Activated T-cell treated with anti-CD3 and anti-CD28 coated beads, Interleukin-2, amount 50 U/mL, for 72 hours (primary cell): ENCODE data around the gene ADGRL1. TPM values are rescaled to one million over a fixed set of nuclear protein-coding genes. Genes with fewer than 3 reads are reported as not detected.
"Not testable (repeated sequence)": the region's sequence is repeated elsewhere in the genome, so short reads cannot be mapped to it uniquely, and the experiment has no call there.

Experiments used
- ATAC-seq, 2 donors: fragments of 150-1000 bp; cut with Tn5 transposase; replicated peaks in 1 of 2; 2 replicates each; pipeline ENCODE4 v1.10.0; 2021; ENCODE audit warnings: moderate library complexity in 2 of 2, mild to moderate bottlenecking in 1 of 2
- DNase-seq, 2 donors: peaks; one replicate each; pipeline ENCODE4 v3.0.0; 2021 to 2022; ENCODE audit warnings: mixed read lengths in 1 of 2
- H3K27ac Mint-ChIP-seq: one replicate; pipeline ENCODE4 v1.8.0; 2022; ENCODE audit warnings: mild to moderate bottlenecking, moderate library complexity, mixed read lengths
- H3K27me3 Mint-ChIP-seq: one replicate; pipeline ENCODE4 v1.8.0; 2022; ENCODE audit warnings: low read depth, mixed read lengths
- H3K36me3 Mint-ChIP-seq, 2 donors: one replicate each; pipeline ENCODE4 v1.8.0; 2022; ENCODE audit warnings: mixed read lengths in 2 of 2, mild to moderate bottlenecking in 1 of 2; ENCODE audit not compliant: insufficient read depth in 2 of 2
- H3K4me1 Mint-ChIP-seq: one replicate; pipeline ENCODE4 v1.8.0; 2022; ENCODE audit warnings: low read depth, mixed read lengths
- H3K4me3 Mint-ChIP-seq, 2 donors: one replicate each; pipeline ENCODE4 v1.8.0; 2022; ENCODE audit warnings: mild to moderate bottlenecking in 2 of 2, mixed read lengths in 2 of 2, moderate library complexity in 2 of 2
- H3K9me3 Mint-ChIP-seq, 2 donors: one replicate each; pipeline ENCODE4 v1.8.0; 2022; ENCODE audit warnings: mixed read lengths in 2 of 2
- total RNA-seq, 2 donors: library from RNA; stranded (reverse); gene quantifications; one replicate each; pipeline ENCODE4 v1.2.3, GENCODE V29; 2022

The ADGRL1 gene
- total RNA-seq, 2 donors from 2014 or later, result 15.0 to 21.2 TPM

DNA sequence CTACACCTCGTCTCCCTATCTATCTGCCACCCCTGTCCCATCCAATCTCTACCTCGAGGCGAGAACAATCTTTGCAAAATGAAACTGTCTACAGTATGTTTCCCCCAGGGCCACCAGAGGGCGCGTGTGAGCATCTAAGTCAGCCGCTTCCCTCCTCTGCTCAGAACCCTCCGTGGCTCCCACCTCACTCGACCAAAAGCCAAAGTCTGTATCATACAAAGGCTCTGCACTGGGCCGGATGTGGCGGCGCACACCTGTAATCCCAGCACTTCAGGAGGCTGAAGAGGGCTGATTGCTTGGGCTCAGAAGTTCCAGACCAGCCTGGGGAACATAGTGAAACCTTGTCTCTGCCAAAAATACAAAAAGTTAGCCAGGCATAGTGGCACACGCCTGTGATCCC is 9.9 kb downstream of the ADGRL1 start:
- DNase-seq, result peak; percentile 81 to 82
- peak overlapping the region; percentile 3 for H3K27ac Mint-ChIP-seq
- H3K4me3 Mint-ChIP-seq, result peak overlapping the region; percentile 67
- not testable (repeated sequence) for H3K9me3 Mint-ChIP-seq, H3K27me3 Mint-ChIP-seq, H3K36me3 Mint-ChIP-seq
- H3K4me1 Mint-ChIP-seq, result peaks cover 26% of the 10 kb centered on the region
- ATAC-seq, result peak; percentile 70 to 81

DNA sequence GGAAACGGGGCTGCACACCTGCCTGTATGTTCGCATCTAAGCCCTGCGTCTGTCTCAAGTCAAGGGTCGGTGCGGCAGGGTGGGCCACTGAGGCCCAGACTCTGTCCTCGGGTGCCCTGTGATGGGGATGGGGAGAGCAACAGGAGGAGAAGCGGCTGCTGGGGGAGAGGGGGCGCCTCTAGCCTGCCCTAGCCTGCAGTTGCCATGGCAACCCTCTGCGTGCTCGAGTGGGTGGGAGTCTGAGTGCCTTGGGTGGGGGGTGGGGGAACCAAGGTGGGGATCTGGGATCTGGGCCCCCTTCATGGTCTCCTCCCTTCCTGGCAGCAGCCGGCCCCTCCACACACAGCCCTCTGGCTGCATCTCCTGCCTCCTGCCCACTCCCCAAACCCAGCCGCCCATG is 10.8 kb downstream of the ADGRL1 start:
- not testable (repeated sequence) for H3K36me3 Mint-ChIP-seq, H3K4me3 Mint-ChIP-seq, H3K27ac Mint-ChIP-seq, ATAC-seq, H3K9me3 Mint-ChIP-seq, DNase-seq, H3K27me3 Mint-ChIP-seq
- peaks cover 33% of the 10 kb centered on the region for H3K4me1 Mint-ChIP-seq

DNA sequence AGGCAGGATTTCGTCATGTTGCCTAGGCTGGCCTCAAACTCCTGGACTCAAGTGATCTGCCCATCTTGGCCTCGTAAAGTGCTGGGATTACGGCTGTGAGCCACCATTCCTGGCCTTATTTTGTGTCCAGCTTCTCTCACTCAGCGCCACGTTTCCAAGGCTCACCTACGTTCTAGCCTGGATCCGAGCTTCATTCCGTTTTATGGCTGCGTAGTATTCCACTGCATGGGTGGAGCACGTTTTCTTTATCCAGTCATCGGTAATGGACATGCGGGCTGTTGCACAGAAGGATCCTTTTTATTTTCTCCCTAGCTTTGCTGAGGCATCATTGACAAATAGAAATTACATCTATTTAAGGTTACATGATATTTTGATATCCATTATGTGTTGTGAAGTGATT is 16.6 kb downstream of the ADGRL1 start:
- no peak for ATAC-seq
- peaks cover 13% of the 10 kb centered on the region for H3K4me1 Mint-ChIP-seq
- no peak for DNase-seq
- H3K36me3 Mint-ChIP-seq, result no peaks in the 10 kb centered on the region
- no peaks in the 10 kb centered on the region for H3K27me3 Mint-ChIP-seq
- no peaks in the 10 kb centered on the region for H3K9me3 Mint-ChIP-seq
- no peak overlapping the region for H3K27ac Mint-ChIP-seq
- H3K4me3 Mint-ChIP-seq, result no peak overlapping the region

DNA sequence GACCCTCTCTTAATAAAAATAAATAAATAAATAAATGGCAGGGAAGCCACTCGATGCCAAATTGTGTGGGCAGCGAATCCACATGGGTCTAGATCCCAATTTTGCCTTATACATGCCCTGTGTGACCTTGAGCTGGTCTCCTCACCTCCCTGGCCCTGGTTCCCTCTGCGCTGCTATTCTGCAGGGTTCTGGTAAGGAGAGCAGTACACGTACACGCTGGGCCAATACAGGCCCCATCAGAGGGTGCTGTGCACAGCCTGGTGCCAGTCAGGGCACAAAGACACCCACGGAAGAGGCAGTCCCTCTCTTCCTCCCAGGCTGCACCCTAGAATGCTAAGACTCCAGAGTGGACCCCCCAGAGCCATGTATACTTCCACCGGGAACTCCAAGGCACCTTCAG is 17.9 kb downstream of the ADGRL1 start:
- H3K9me3 Mint-ChIP-seq, H3K27ac Mint-ChIP-seq, H3K4me3 Mint-ChIP-seq, H3K27me3 Mint-ChIP-seq, H3K36me3 Mint-ChIP-seq, ATAC-seq, DNase-seq: not testable (repeated sequence)
- H3K4me1 Mint-ChIP-seq, result peaks cover 13% of the 10 kb centered on the region

DNA sequence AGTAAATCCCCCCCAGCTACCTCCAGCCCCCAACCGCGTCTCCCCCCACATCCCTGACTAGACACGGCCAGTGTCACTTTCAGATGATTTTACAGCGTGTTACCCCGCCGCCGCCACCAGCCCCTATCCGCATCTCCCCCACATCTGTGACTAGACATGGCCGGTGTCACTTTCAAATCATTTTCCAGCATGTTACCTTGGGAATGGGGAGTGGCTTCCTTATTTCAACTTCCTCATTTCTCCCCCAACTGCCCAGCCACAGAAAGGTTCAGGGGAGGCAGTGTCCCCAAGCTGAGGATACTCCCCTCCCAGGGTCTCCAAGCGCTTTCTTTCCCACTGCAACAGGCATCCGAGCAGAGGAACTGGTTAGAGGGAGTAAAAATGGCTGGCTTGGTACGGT is 18.4 kb downstream of the ADGRL1 start:
- H3K4me3 Mint-ChIP-seq, result no peak overlapping the region
- no peaks in the 10 kb centered on the region for H3K36me3 Mint-ChIP-seq
- H3K9me3 Mint-ChIP-seq, result no peaks in the 10 kb centered on the region
- ATAC-seq, result no peak
- no peak overlapping the region for H3K27ac Mint-ChIP-seq
- no peak for DNase-seq
- H3K4me1 Mint-ChIP-seq, result peaks cover 13% of the 10 kb centered on the region
- H3K27me3 Mint-ChIP-seq, result no peaks in the 10 kb centered on the region

DNA sequence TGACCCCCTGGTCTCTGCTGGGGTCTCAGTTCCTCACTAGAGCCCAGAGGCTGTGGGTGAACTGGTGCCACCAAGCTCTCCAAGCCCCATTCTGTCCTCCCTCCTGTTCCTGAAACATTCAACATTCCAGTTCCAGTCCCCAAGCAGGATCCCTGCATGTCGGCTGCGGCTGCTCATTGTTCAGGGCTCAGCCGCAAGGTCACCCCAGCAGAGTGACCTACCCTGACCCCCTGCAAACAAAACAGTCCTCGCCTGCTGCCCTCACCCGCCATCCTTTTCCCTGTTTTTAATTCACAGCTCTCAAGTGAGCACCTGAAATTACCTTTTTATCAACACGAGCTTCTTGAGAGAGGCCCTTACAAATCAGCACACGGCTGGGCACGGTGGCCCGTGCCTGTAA is 19.3 kb downstream of the ADGRL1 start:
- not testable (repeated sequence) for ATAC-seq, H3K27ac Mint-ChIP-seq, DNase-seq, H3K4me3 Mint-ChIP-seq, H3K27me3 Mint-ChIP-seq, H3K9me3 Mint-ChIP-seq, H3K36me3 Mint-ChIP-seq
- peaks cover 13% of the 10 kb centered on the region for H3K4me1 Mint-ChIP-seq

DNA sequence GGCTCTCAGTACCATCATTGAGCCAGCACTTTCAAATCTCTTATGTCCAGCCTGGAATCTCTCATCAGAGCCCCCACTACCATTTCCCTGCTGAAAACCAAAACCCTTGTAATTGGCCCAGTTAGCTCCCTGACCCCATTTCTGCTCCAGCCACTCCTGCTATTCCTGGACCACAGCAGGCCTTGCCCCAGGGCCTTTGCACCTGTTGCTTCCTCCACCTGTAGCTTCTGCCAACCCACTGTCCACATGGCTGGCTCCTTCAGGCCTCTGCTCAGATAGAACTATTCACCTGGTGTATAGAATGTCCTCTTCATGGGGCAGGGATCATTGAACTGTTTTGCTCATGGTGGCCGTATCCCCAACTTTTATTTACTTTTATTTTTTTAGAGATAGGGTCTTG is 20.3 kb downstream of the ADGRL1 start:
- H3K36me3 Mint-ChIP-seq, H3K27ac Mint-ChIP-seq, H3K4me1 Mint-ChIP-seq, H3K4me3 Mint-ChIP-seq, ATAC-seq, DNase-seq, H3K9me3 Mint-ChIP-seq, H3K27me3 Mint-ChIP-seq: not testable (repeated sequence)

DNA sequence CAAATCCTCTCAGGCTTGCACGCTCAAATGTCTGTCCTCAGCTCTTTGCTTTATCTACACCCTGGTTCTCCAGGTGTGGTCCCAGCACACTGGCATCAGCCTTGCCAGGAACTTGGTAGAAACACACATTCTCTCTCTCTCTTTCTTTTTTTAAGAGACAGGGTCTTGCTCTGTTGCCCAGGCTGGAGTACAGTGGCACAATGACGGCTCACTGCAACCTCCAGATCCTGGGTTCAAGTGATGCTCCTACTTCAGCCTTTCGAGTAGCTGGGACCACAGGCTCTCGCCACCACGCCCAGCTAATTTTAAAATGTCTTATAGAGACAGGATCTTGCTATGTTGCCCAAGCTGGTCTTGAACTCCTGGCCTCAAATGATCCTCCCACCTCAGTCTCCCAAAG is 20.8 kb downstream of the ADGRL1 start:
- DNase-seq (no peak), ATAC-seq (no peak)
- Mint-ChIP-seq H3K4me3 (no peak overlapping the region), H3K9me3 (no peaks in the 10 kb centered on the region), H3K27ac (no peak overlapping the region), H3K4me1 (no peaks in the 10 kb centered on the region), H3K27me3 (no peaks in the 10 kb centered on the region), H3K36me3 (no peaks in the 10 kb centered on the region)

DNA sequence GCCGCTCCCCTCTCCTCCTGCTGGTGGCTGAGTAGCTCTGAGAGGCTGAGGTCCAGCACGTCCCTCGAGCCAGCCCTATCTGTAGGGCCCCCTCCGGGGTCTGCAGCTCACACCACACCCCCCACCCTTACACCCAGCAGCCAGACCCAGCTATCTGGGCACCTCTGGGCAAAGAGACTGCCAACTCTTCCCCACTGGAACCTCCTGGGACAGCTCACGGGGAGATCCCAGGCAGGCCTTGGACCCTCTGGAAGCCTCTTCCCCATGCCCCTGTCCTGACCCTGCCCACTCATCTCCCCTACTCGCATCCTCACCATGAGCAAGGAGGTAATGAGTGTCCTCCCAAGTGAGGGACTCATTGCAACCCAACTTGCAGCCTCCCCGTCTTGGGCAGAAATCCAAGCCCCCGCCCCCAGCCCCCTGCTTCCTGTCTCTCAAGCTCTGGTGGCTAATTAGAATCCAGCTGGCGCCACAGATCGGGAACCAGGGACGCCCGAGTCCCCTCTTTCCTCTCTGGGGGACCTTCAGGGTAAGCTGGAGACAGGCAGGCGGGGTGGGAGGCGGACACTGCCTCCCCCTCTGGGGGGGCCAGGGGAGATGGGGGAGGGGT is 22.1 kb downstream of the ADGRL1 start:
- Mint-ChIP-seq H3K27me3 (no peaks in the 10 kb centered on the region), H3K36me3 (no peaks in the 10 kb centered on the region), H3K27ac (no peak overlapping the region), H3K4me3 (no peak overlapping the region), H3K9me3 (no peaks in the 10 kb centered on the region), H3K4me1 (no peaks in the 10 kb centered on the region)
- ATAC-seq, result no peak
- no peak for DNase-seq

DNA sequence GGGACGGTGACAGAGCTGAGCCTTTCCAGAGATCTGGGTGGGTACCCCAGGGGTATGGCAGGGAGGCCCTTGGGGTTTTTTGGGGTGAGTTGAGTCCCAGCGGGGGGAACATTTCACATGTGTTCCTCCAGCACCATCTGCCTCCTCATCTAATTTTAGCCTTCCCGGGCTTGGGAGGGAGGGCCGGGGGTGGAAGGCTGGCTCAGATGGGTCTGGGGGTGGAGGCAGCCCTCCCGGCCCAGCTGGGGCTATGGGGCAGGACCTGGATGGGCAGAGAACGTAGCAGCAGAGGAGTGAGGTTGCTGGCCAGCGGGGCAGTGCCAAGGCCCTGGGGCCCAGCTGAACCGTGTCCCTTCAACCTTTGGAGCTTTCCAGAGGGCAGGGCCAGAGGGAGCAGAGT is 23.5 kb downstream of the ADGRL1 start:
- no peaks in the 10 kb centered on the region for H3K4me1 Mint-ChIP-seq
- DNase-seq (no peak), ATAC-seq (no peak)
- H3K4me3 Mint-ChIP-seq, result no peak overlapping the region
- H3K27me3 Mint-ChIP-seq, result no peaks in the 10 kb centered on the region
- no peak overlapping the region for H3K27ac Mint-ChIP-seq
- no peaks in the 10 kb centered on the region for H3K36me3 Mint-ChIP-seq
- no peaks in the 10 kb centered on the region for H3K9me3 Mint-ChIP-seq

DNA sequence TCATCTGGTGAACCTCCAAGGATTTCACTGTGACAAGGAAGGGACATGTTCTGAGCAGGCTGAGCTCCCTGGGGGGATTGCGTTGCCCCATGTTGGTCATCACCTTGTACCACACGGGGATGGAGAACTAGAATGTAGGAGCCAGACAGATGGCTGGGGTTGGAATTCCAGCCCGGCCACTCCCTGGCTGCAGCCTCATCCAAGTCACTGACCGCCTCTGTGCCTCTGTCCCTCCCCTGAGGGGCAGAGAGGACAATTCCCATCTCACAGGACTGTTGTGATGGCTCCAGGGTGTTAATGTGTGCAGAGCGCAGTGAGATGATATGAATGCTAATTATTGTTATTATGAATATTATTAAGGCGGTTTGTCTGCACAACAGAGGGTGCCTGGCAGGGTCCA is 24.1 kb downstream of the ADGRL1 start:
- peaks cover 0 to 2% of the 10 kb centered on the region in 2 donors for H3K36me3 Mint-ChIP-seq
- ATAC-seq (no peak), DNase-seq (no peak)
- H3K9me3 Mint-ChIP-seq, result no peaks in the 10 kb centered on the region
- H3K4me3 Mint-ChIP-seq, result no peak overlapping the region
- H3K27ac Mint-ChIP-seq, result no peak overlapping the region
- no peaks in the 10 kb centered on the region for H3K4me1 Mint-ChIP-seq
- no peaks in the 10 kb centered on the region for H3K27me3 Mint-ChIP-seq

DNA sequence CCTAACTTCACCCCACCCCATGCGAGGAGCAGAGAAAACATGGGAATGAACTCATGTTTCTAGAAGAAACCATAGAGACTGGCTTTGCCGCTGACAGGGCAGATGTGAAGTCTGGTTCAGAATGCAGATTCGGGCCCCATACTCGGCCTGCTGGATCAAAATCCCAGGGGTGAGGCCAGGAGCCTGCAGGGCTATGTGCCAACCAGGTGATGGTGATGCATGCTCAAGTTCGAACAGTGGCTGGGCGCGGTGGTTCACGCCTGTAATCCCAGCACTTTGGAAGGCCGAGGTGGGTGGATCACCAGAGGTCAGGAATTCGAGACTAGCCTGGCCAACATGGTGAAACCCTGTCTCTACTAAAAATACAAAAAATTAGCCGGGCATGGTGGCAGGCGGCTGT is 24.8 kb downstream of the ADGRL1 start:
- ATAC-seq, H3K4me3 Mint-ChIP-seq, DNase-seq, H3K27me3 Mint-ChIP-seq, H3K4me1 Mint-ChIP-seq, H3K27ac Mint-ChIP-seq, H3K36me3 Mint-ChIP-seq, H3K9me3 Mint-ChIP-seq: not testable (repeated sequence)

DNA sequence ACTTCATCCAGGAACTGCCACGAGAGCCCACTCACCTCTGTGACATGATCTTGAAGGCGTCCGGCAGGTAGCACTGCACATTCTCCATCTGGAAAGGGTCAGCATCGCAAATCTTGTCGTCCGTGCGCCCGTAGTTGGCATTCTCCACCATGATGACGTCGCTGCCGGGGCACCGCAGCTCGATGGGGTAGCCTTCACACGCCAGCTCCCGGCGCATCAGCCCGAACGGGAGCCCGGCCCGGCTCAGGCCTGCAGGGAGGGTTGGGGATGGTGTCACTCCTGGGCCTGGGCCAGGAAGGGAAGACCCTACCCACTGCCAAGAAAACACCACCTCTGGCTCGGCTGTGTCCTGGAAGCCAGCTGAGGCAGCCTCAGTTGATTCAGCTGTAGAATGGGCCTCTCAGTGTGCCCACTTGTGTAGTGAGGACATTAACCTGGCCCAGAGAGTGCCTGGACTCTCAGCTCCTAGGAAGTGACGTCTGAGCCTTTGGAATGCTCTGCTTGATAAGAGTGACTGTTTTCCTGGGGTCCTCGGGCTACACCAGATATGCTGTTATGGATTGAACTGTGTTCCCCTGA is 28.4 kb downstream of the ADGRL1 start:
- peaks cover 9% of the 10 kb centered on the region for H3K4me1 Mint-ChIP-seq

DNA sequence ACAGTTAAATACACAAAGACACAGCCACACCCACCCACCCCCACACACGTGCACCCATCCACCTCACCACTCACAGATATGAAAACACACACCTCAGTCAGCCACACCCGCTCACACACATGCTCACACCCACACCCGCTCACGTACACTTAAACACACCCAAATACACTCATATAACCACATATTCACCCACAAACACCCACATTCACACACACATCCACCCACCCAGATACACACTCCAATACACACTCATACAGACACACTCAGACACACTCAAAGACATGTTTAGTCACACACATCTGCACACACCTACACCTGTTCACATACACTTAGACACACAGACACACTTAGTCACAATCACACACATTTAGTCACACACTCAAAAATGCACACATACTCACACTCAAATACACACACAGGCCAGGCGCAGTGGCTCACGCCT is 30.6 kb downstream of the ADGRL1 start:
- Mint-ChIP-seq H3K36me3 (peaks cover 2 to 7% of the 10 kb centered on the region in 2 donors), H3K9me3 (no peaks in the 10 kb centered on the region), H3K4me1 (peaks cover 9% of the 10 kb centered on the region), H3K27ac (no peak overlapping the region), H3K27me3 (no peaks in the 10 kb centered on the region), H3K4me3 (no peak overlapping the region)
- no peak for ATAC-seq
- no peak for DNase-seq

More for the DNA sequence above, 28.4 kb downstream of the ADGRL1 start:
- ATAC-seq (no peak), DNase-seq (no peak)
- no peaks in the 10 kb centered on the region for H3K9me3 Mint-ChIP-seq
- peak overlapping the region; percentile 15 for H3K27ac Mint-ChIP-seq
- H3K36me3 Mint-ChIP-seq, result peaks cover 0 to 6% of the 10 kb centered on the region in 2 donors
- no peaks in the 10 kb centered on the region for H3K27me3 Mint-ChIP-seq
- no peak overlapping the region for H3K4me3 Mint-ChIP-seq
